HCT116 (cell line): ENCODE measurements around the gene MKNK1. TPM values are rescaled to one million over a fixed set of nuclear protein-coding genes. Genes with fewer than 3 reads are reported as not detected.

Experiments
- ATAC-seq: fragments of 200-7000 bp; cut with Tn5 transposase; 2 replicates; pipeline ENCODE4 v1.9.1; 2020; ENCODE audit warnings: mild to moderate bottlenecking, moderate library complexity
- BruUV-seq: library from RNA; stranded (reverse); fragments of 400-500 nt; replicated peaks from 2 replicates; lab custom pipeline; 2021; lab: Mats Ljungman, UMichigan
- CTCF ChIA-PET: fragments of 300-600 bp; sonication (Branson Sonifier 250); formaldehyde crosslinking; loops from one replicate; lab custom pipeline; 2021; ENCODE audit warnings: antibody characterized with exemption; lab: Charles Lee
- POLR2A ChIA-PET: fragments of 300-600, 350-600 bp; sonication (Branson Sonifier 250); formaldehyde crosslinking; loops from one replicate; lab custom pipeline; 2021; ENCODE audit warnings: antibody characterized with exemption; lab: Charles Lee
- RAD21 ChIA-PET, 2 experiments: fragments of 300-600 bp; sonication (Branson Sonifier 250); formaldehyde crosslinking; loops; one replicate each; lab custom pipeline; 2023; ENCODE audit warnings: low total read pairs in 2 of 2; ENCODE audit not compliant: uncharacterized antibody in 2 of 2, unreplicated experiment in 2 of 2, low non-redundant PET in 1 of 2; lab: Charles Lee
- DNase-seq: peaks from one replicate; pipeline ENCODE4 v3.0.0-alpha.2; 2010; ENCODE audit warnings: low read depth, low spot score
- H2AFZ ChIP-seq: fragments of 200-600 bp; shearing (Covaris generic), sonication (generic); 2 replicates; pipeline ENCODE4 v1.6.1; 2017; ENCODE audit warnings: low read depth, mixed run types, mixed read lengths, antibody characterized with exemption, low read length; ENCODE audit not compliant: poor library complexity, severe bottlenecking
- H3K27ac ChIP-seq: 2 replicates; pipeline ENCODE4 v1.5.1; 2012; ENCODE audit warnings: low read depth, low read length
- H3K27me3 ChIP-seq: fragments of 200-600 bp; sonication (generic); 2 replicates; pipeline ENCODE4 v1.6.1; 2016; ENCODE audit warnings: mixed run types, low read length, mixed read lengths; ENCODE audit not compliant: insufficient read depth
- H3K36me3 ChIP-seq, 2 experiments: fragments of 200-500 bp in 1 of 2; fragments of 200-600 bp in 1 of 2; sonication (Bioruptor generic) in 1 of 2; sonication (generic) in 1 of 2; 2 replicates each; pipeline versions ENCODE4 v1.5.1 to v1.6.1; 2014 to 2016; ENCODE audit warnings: low read length in 2 of 2, inconsistent platforms in 1 of 2, mixed read lengths in 1 of 2, mixed run types in 1 of 2; ENCODE audit not compliant: insufficient read depth in 2 of 2, control insufficient read depth in 1 of 2
- H3K4me1 ChIP-seq, 2 experiments: fragments of 200-600 bp in 1 of 2; sonication (generic) in 1 of 2; 2 replicates each; pipeline versions ENCODE4 v1.5.1 to v1.6.1; 2012 to 2017; ENCODE audit warnings: low read length in 2 of 2, inconsistent platforms in 1 of 2, mild to moderate bottlenecking in 1 of 2, mixed read lengths in 1 of 2, mixed run types in 1 of 2, moderate library complexity in 1 of 2; ENCODE audit not compliant: insufficient read depth in 2 of 2, control insufficient read depth in 1 of 2
- H3K4me2 ChIP-seq: fragments of 200-600 bp; sonication (generic); 2 replicates; pipeline ENCODE4 v1.6.1; 2017; ENCODE audit warnings: mixed run types, low read length, mixed read lengths
- H3K4me3 ChIP-seq, 2 experiments: fragments of 200-600 bp in 1 of 2; sonication (generic) in 1 of 2; replicated peaks in 1 of 2; 2 replicates each; pipeline ENCODE4 v1.5.1; 2011 to 2016; ENCODE audit warnings: low read length in 2 of 2, control low read depth in 1 of 2, low read depth in 1 of 2, mild to moderate bottlenecking in 1 of 2, mixed read lengths in 1 of 2, mixed run types in 1 of 2
- H3K79me2 ChIP-seq: fragments of 200-600 bp; sonication (generic); 2 replicates; pipeline ENCODE4 v1.6.1; 2017; ENCODE audit warnings: mild to moderate bottlenecking, mixed run types, low read length, moderate library complexity, mixed read lengths; ENCODE audit not compliant: insufficient read depth
- H3K9ac ChIP-seq: fragments of 200-600 bp; sonication (generic); 2 replicates; pipeline ENCODE4 v1.6.1; 2016; ENCODE audit warnings: low read length, mixed read lengths
- H3K9me2 ChIP-seq: fragments of 200-600 bp; sonication (generic), shearing (Covaris generic); 2 replicates; pipeline ENCODE4 v1.6.1; 2017; ENCODE audit warnings: mixed run types, mild to moderate bottlenecking, moderate library complexity; ENCODE audit not compliant: insufficient read depth
- H3K9me3 ChIP-seq, 2 experiments: fragments of 200-500 bp in 1 of 2; fragments of 200-600 bp in 1 of 2; sonication (Bioruptor generic) in 1 of 2; sonication (generic) in 1 of 2; 2 replicates each; pipeline ENCODE4 v1.6.1; 2014 to 2017; ENCODE audit warnings: low read length in 2 of 2, mixed read lengths in 2 of 2, inconsistent platforms in 1 of 2, low read depth in 1 of 2, mild to moderate bottlenecking in 1 of 2, mixed run types in 1 of 2, moderate library complexity in 1 of 2; ENCODE audit not compliant: control insufficient read depth in 1 of 2, insufficient read depth in 1 of 2
- H4K20me1 ChIP-seq: fragments of 200-600 bp; sonication (generic), shearing (Covaris generic); 2 replicates; pipeline ENCODE4 v1.6.1; 2017; ENCODE audit warnings: mixed run types, mild to moderate bottlenecking, moderate library complexity; ENCODE audit not compliant: insufficient read depth
- ATF3 ChIP-seq: IDR thresholded peaks from 2 replicates; pipeline ENCODE4 v1.6.1; 2012
- CEBPB ChIP-seq: IDR thresholded peaks from 2 replicates; pipeline ENCODE4 v1.6.1; 2012; ENCODE audit warnings: low read depth
- CTCF ChIP-seq, 3 experiments: fragments of 200-600 bp in 1 of 3; sonication (generic) in 1 of 3; IDR thresholded peaks in 2 of 3; conservative IDR thresholded peaks in 1 of 3; 2 replicates each; pipeline ENCODE4 v1.5.1; 2012 to 2017; ENCODE audit warnings: low read depth in 2 of 3, low read length in 2 of 3, antibody characterized with exemption in 1 of 3, borderline replicate concordance in 1 of 3, control low read depth in 1 of 3, mild to moderate bottlenecking in 1 of 3, mixed read lengths in 1 of 3, mixed run types in 1 of 3, moderate library complexity in 1 of 3; ENCODE audit not compliant: insufficient read depth in 1 of 3
- EGR1 ChIP-seq: IDR thresholded peaks from 2 replicates; pipeline ENCODE4 v1.6.1; 2012; ENCODE audit warnings: low read depth
- EZH2phosphoT487 ChIP-seq: fragments of 200-600 bp; IDR thresholded peaks from 2 replicates; pipeline ENCODE4 v1.6.1; 2018; ENCODE audit warnings: antibody characterized with exemption, borderline replicate concordance
- FOSL1 ChIP-seq: IDR thresholded peaks from 2 replicates; pipeline ENCODE4 v1.6.1; 2012; ENCODE audit warnings: low read depth
- JUND ChIP-seq: IDR thresholded peaks from 2 replicates; pipeline ENCODE4 v1.6.1; 2012
- MAX ChIP-seq: IDR thresholded peaks from 2 replicates; pipeline ENCODE4 v1.6.1; 2012
- POLR2A ChIP-seq: IDR thresholded peaks from 2 replicates; pipeline ENCODE4 v1.7.0; 2011; ENCODE audit warnings: borderline replicate concordance; ENCODE audit not compliant: insufficient read depth, insufficient read length; ENCODE audit errors: extremely low read depth
- POLR2AphosphoS5 ChIP-seq: IDR thresholded peaks from 2 replicates; pipeline ENCODE4 v1.6.1; 2011; ENCODE audit warnings: mild to moderate bottlenecking, low read depth, low read length, moderate library complexity
- RAD21 ChIP-seq: IDR thresholded peaks from 2 replicates; pipeline ENCODE4 v1.6.1; 2012; ENCODE audit warnings: low read depth, mild to moderate bottlenecking
- REST ChIP-seq: IDR thresholded peaks from 2 replicates; pipeline ENCODE4 v1.6.1; 2012; ENCODE audit warnings: low read depth
- SIN3A ChIP-seq: IDR thresholded peaks from 2 replicates; pipeline ENCODE4 v1.6.1; 2012; ENCODE audit warnings: low read depth
- SP1 ChIP-seq: IDR thresholded peaks from 2 replicates; pipeline ENCODE4 v1.6.1; 2012; ENCODE audit warnings: low read depth
- SRF ChIP-seq: IDR thresholded peaks from 2 replicates; pipeline ENCODE4 v1.6.1; 2012; ENCODE audit warnings: low read depth
- TCF7L2 ChIP-seq: IDR thresholded peaks from 2 replicates; pipeline ENCODE4 v1.7.0; 2011; ENCODE audit warnings: borderline replicate concordance, inconsistent platforms; ENCODE audit not compliant: insufficient read depth, insufficient read length; ENCODE audit errors: extremely low read depth
- YY1 ChIP-seq: IDR thresholded peaks from 2 replicates; pipeline ENCODE4 v1.6.1; 2011; ENCODE audit warnings: low read length, low read depth, moderate library complexity, mild to moderate bottlenecking; ENCODE audit not compliant: insufficient replicate concordance; ENCODE audit errors: extremely low read depth
- ZBTB33 ChIP-seq: IDR thresholded peaks from 2 replicates; pipeline ENCODE4 v1.6.1; 2011; ENCODE audit warnings: mild to moderate bottlenecking, low read length, moderate library complexity; ENCODE audit not compliant: insufficient replicate concordance; ENCODE audit errors: extremely low read depth
- ZFX ChIP-seq: fragments of 450-650 bp; IDR thresholded peaks from 2 replicates; pipeline ENCODE4 v1.6.1; 2017
- ZNF274 ChIP-seq: fragments of 200-500 bp; sonication (Bioruptor generic); IDR thresholded peaks from 2 replicates; pipeline ENCODE4 v1.6.1; 2014; ENCODE audit warnings: mild to moderate bottlenecking, low read depth, low read length, inconsistent platforms
- intact Hi-C: fragments of 100-400 bp; cut with micrococcal nuclease; formaldehyde crosslinking; loops from 2 replicates; pipeline ENCODE4 v1.10.0; 2022
- total RNA-seq: library from RNA; stranded (reverse); gene quantifications from one replicate; pipeline ENCODE4 v1.2.1, GENCODE V29; 2021; ENCODE audit not compliant: unreplicated experiment

Gene MKNK1
- total RNA-seq, 1 experiment from 2014 or later: 30.9 TPM

GRCh38 chr1:46582972-46583371, 21.1 kb downstream of the MKNK1 start:
- Histone ChIP-seq H3K36me3 (peaks cover 15 to 18% of the 10 kb centered on the region in 2 experiments; a peak in 3 of 4 replicates), H3K4me3 (no peak overlapping the region), H4K20me1 (no peaks in the 10 kb centered on the region), H3K79me2 (no peaks in the 10 kb centered on the region), H3K4me1 (no peaks in the 10 kb centered on the region), H3K4me2 (no peak overlapping the region), H3K9ac (no peak overlapping the region), H3K9me2 (no peaks in the 10 kb centered on the region), H3K27ac (no peak overlapping the region), H3K9me3 (no peaks in the 10 kb centered on the region), H3K27me3 (no peaks in the 10 kb centered on the region), H2AFZ (no peak overlapping the region)
- POLR2A ChIA-PET: interaction anchor here (1.0 kb wide), 1 partner anchor 21 kb away, joined by 3 read pairs; the partner anchor contains the start of gene MKNK1
- ATAC-seq: no peak
- CTCF ChIA-PET: no interaction called here
- DNase-seq: no peak
- BruUV-seq: no TSS peak
- intact Hi-C loops: no loop called here
- RAD21 ChIA-PET: no interaction called here
- TF ChIP-seq EZH2phosphoT487 (no peak), YY1 (no peak), SIN3A (no peak), ATF3 (no peak), CEBPB (no peak), RAD21 (no peak), TCF7L2 (no peak), ZNF274 (no peak), SRF (no peak), FOSL1 (no peak), POLR2A (no peak), EGR1 (no peak), REST (no peak), POLR2AphosphoS5 (no peak), JUND (no peak), SP1 (no peak), ZFX (no peak), CTCF (IDR thresholded peaks at IDR 0.05 in 2 of 3, conservative IDR thresholded peaks at IDR 0.05 in 1 of 3; ENCODE audit: borderline replicate concordance in 1 of 3, insufficient read depth in 1 of 3, low read depth in 2 of 3, low read length in 2 of 3) (no peak), MAX (no peak), ZBTB33 (no peak)
